Skeletal muscle satellite cell (primary cell): ENCODE results near the gene IFITM10.
A peak's percentile ranks its signal among the peaks of the same experiment; 100 is the strongest.

Experiments used
- H3K27me3 ChIP-seq: 2 replicates; pipeline ENCODE4 v1.7.0; 2013; ENCODE audit warnings: low read length; ENCODE audit not compliant: control insufficient read depth, insufficient read depth
- H3K36me3 ChIP-seq: 2 replicates; pipeline ENCODE4 v1.7.0; 2013; ENCODE audit warnings: mild to moderate bottlenecking, control low read depth, low read length; ENCODE audit not compliant: insufficient read depth
- H3K4me1 ChIP-seq: 2 replicates; pipeline ENCODE4 v1.7.0; 2013; ENCODE audit warnings: low read length; ENCODE audit not compliant: control insufficient read depth, insufficient read depth
- H3K4me2 ChIP-seq: 2 replicates; pipeline ENCODE4 v1.7.0; 2013; ENCODE audit warnings: mild to moderate bottlenecking, low read length
- H3K4me3 ChIP-seq: 2 replicates; pipeline ENCODE4 v1.7.0; 2013; ENCODE audit warnings: low read length
- H3K9ac ChIP-seq: 2 replicates; pipeline ENCODE4 v1.7.0; 2013; ENCODE audit warnings: mild to moderate bottlenecking, low read depth, low read length, moderate library complexity
- H3K9me3 ChIP-seq: replicated peaks from 2 replicates; pipeline ENCODE4 v1.7.0; 2013; ENCODE audit warnings: mild to moderate bottlenecking, control low read depth, low read length

Gene IFITM10

GRCh38 chr11:1767399-1768140 is 17.2 kb upstream of the IFITM10 start:
- Histone ChIP-seq H3K27me3 (no peaks in the 10 kb centered on the region), H3K4me1 (peaks cover 32% of the 10 kb centered on the region), H3K4me3 (no peak overlapping the region), H3K9me3 (no peaks in the 10 kb centered on the region), H3K9ac (no peak overlapping the region), H3K36me3 (no peaks in the 10 kb centered on the region), H3K4me2 (no peak overlapping the region)

- Histone ChIP-seq H3K4me3 (no peak overlapping the region), H3K27me3 (no peaks in the 10 kb centered on the region), H3K4me2 (no peak overlapping the region), H3K9me3 (no peaks in the 10 kb centered on the region), H3K9ac (no peak overlapping the region), H3K36me3 (no peaks in the 10 kb centered on the region), H3K4me1 (peaks cover 32% of the 10 kb centered on the region)
These were observed 16.5 kb upstream of the IFITM10 start for GRCh38 chr11:1766719-1767398.

GRCh38 chr11:1765871-1766718 is 15.7 kb upstream of the IFITM10 start:
- no peak overlapping the region for H3K4me2 ChIP-seq
- H3K27me3 ChIP-seq: no peaks in the 10 kb centered on the region
- peaks cover 4% of the 10 kb centered on the region for H3K36me3 ChIP-seq
- H3K4me1 ChIP-seq: peaks cover 32% of the 10 kb centered on the region
- H3K9me3 ChIP-seq: no peaks in the 10 kb centered on the region
- no peak overlapping the region for H3K9ac ChIP-seq
- H3K4me3 ChIP-seq: no peak overlapping the region

GRCh38 chr11:1763796-1764661 is 13.6 kb upstream of the IFITM10 start, which contains the start of gene CTSD:
CTSD (minus strand) TSS chr11:1763927; CDS start chr11:1763859, 68 bp downstream.
- peak within 1 kb of the TSS; percentile 97 for H3K4me3 ChIP-seq
- peaks cover 21% of the 10 kb centered on the region for H3K36me3 ChIP-seq
- peak within 1 kb of the TSS; percentile 96 for H3K4me2 ChIP-seq
- no peaks in the 10 kb centered on the region for H3K9me3 ChIP-seq
- H3K9ac ChIP-seq: peak within 1 kb of the TSS; percentile 85
- peaks cover 43% of the 10 kb centered on the region for H3K4me1 ChIP-seq
- no peaks in the 10 kb centered on the region for H3K27me3 ChIP-seq

- Histone ChIP-seq H3K9ac (peak overlapping the region; percentile 85), H3K4me2 (peak overlapping the region; percentile 96), H3K36me3 (peaks cover 27% of the 10 kb centered on the region), H3K9me3 (no peaks in the 10 kb centered on the region), H3K4me1 (peaks cover 45% of the 10 kb centered on the region), H3K4me3 (peak overlapping the region; percentile 97), H3K27me3 (no peaks in the 10 kb centered on the region)
These were observed 13.0 kb upstream of the IFITM10 start for GRCh38 chr11:1763336-1763795.

GRCh38 chr11:1762537-1763302 is 12.3 kb upstream of the IFITM10 start:
- H3K4me2 ChIP-seq: peak overlapping the region; percentile 96
- H3K4me3 ChIP-seq: peak overlapping the region; percentile 97
- no peaks in the 10 kb centered on the region for H3K27me3 ChIP-seq
- H3K4me1 ChIP-seq: peaks cover 49% of the 10 kb centered on the region
- H3K9ac ChIP-seq: peak overlapping the region; percentile 85
- H3K9me3 ChIP-seq: no peaks in the 10 kb centered on the region
- peaks cover 31% of the 10 kb centered on the region for H3K36me3 ChIP-seq

- H3K36me3 ChIP-seq: peaks cover 35% of the 10 kb centered on the region
- H3K9ac ChIP-seq: peak overlapping the region; percentile 85
- no peaks in the 10 kb centered on the region for H3K27me3 ChIP-seq
- H3K9me3 ChIP-seq: no peaks in the 10 kb centered on the region
- H3K4me2 ChIP-seq: peak overlapping the region; percentile 96
- peak overlapping the region; percentile 97 for H3K4me3 ChIP-seq
- peaks cover 49% of the 10 kb centered on the region for H3K4me1 ChIP-seq
These were observed 11.6 kb upstream of the IFITM10 start for GRCh38 chr11:1761857-1762536.

GRCh38 chr11:1761110-1761856 is 10.9 kb upstream of the IFITM10 start:
- peaks cover 49% of the 10 kb centered on the region for H3K4me1 ChIP-seq
- peak overlapping the region; percentile 96 for H3K4me2 ChIP-seq
- H3K27me3 ChIP-seq: no peaks in the 10 kb centered on the region
- no peaks in the 10 kb centered on the region for H3K9me3 ChIP-seq
- peaks cover 38% of the 10 kb centered on the region for H3K36me3 ChIP-seq
- H3K4me3 ChIP-seq: peak overlapping the region; percentile 47
- H3K9ac ChIP-seq: peak overlapping the region; percentile 74

DNA sequence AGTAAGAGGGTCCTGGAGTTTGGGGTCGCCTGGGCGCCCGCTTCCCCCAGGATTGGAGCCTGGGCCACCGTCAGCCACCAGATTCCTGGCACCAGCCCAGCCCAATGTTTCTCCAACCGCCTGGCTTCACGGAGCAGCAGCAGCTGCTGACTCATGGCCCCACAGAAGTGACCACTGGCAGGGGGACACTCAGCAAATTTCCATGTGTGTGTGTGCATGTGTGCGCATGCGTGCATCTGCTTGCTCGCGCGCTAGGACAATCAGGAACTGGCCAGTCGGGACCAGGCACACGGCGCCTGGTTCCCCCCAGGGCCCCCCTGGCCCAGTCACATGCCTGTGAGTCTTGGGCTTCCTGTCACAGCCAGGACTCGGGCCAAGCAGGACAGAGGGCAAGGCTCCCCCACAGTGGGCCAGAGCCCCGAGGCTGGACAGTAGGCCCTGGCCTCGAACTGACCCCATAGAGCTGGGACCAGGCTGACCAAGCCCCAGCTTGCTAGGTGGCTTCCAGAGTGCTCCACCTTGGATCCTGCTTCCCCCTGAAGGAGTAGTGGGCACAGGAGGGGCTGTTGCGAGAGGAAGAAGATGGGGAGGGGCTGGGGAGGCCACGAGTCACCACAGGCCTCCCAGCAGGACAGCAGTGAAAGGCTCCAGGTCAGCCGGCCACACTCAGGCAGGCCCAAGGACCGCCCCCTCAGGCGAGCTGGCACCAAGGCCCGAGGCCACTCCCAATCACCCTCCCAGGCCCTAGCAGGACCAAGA is 10.1 kb upstream of the IFITM10 start:
- peaks cover 49% of the 10 kb centered on the region for H3K4me1 ChIP-seq

More for the DNA sequence above, 10.1 kb upstream of the IFITM10 start:
- H3K9me3 ChIP-seq: no peaks in the 10 kb centered on the region
- peak overlapping the region; percentile 96 for H3K4me2 ChIP-seq
- H3K36me3 ChIP-seq: peaks cover 45% of the 10 kb centered on the region
- H3K27me3 ChIP-seq: no peaks in the 10 kb centered on the region
- peak overlapping the region; percentile 47 for H3K4me3 ChIP-seq
- peak overlapping the region; percentile 74 for H3K9ac ChIP-seq
